DMS153 treated with DMSO at 0.1 percent for 48 hours (cell line): Measurements from ENCODE around the gene RCE1.
A peak's percentile ranks its signal among the peaks of the same experiment; 100 is the strongest.

ENCODE experiments used
- DNase-seq: peaks from one replicate; lab custom pipeline; 2025; ENCODE audit not compliant: unreplicated experiment; lab: John Stamatoyannopoulos, UW

The RCE1 gene

DNA sequence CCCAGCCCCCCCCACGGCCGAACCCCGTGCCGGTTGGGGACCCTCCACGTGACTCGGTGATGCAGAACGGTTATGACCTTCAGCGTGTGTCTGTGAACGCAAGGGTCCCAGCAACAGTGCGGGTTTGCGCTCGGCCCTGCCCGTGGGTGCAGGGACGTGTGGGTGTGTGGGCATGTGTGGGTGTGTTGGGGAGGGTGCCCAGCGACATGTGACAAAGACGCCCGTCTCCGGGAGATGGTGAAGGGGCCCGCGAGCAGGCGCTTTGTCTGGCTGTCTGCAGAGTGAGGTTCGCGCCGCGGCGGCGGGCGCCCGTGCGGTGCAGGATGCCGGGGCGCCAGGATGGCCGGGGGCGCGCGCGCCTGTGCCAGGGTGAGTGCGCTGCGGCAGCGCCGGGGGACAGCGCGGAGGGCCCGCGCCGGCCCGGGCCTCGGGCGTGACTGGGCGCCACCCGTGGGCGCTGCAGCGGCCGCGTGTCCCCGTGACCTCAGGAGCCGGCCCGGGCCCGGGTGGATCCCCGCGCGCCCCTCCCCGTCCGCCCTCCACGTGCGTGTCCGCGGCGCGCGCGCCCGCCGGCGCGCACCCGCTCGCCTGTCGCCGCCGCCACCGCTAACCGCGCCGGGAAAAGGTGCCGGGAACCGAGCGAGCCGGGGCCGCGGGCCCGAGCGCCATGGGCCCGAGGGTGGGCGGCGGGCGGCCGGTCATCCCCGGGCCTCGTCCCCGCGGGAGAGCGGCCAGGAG lies 13.4 kb downstream of the RCE1 start, which contains the start of gene LRFN4:
Gene LRFN4 (plus strand): TSS at position 569 of the 738 bp plus-strand sequence. CDS start 681 bp downstream, outside the sequence.
- DNase-seq = no peak

DNA sequence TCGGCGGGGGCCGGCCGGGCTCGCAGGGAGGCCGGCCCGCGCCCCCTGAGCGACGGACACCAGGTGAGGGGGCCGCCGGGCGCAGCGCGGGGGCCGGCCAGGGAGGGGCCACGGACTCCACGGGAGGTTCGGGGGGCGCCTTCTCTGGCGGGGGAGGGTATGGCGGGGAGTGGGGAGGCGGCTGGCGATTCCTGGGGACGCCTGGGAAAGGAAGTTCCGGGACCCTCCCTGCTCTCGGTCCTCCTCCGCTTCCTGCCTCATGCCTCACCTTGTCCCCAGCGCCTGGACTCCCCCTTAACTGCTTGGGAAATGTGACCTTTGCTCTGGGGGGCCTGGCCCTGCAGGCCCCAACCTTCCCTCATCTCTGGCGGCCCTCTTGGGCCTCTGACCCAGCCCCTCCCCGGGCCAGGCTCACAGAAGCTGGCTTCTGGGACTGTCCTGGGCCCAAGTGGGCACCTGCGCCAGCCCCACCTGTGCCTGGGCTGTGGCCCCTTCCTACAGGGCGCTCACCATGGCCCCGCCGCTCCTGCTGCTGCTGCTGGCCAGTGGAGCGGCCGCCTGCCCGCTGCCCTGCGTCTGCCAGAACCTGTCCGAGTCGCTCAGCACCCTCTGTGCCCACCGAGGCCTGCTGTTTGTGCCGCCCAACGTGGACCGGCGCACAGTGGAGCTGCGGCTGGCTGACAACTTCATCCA lies 14.1 kb downstream of the RCE1 start:
- DNase-seq = no peak

DNA sequence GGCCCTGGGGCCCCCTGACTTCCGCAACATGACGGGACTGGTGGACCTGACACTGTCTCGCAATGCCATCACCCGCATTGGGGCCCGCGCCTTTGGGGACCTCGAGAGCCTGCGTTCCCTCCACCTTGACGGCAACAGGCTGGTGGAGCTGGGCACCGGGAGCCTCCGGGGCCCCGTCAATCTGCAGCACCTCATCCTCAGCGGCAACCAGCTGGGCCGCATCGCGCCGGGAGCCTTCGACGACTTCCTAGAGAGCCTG lies 14.6 kb downstream of the RCE1 start:
- DNase-seq = no peak

DNA sequence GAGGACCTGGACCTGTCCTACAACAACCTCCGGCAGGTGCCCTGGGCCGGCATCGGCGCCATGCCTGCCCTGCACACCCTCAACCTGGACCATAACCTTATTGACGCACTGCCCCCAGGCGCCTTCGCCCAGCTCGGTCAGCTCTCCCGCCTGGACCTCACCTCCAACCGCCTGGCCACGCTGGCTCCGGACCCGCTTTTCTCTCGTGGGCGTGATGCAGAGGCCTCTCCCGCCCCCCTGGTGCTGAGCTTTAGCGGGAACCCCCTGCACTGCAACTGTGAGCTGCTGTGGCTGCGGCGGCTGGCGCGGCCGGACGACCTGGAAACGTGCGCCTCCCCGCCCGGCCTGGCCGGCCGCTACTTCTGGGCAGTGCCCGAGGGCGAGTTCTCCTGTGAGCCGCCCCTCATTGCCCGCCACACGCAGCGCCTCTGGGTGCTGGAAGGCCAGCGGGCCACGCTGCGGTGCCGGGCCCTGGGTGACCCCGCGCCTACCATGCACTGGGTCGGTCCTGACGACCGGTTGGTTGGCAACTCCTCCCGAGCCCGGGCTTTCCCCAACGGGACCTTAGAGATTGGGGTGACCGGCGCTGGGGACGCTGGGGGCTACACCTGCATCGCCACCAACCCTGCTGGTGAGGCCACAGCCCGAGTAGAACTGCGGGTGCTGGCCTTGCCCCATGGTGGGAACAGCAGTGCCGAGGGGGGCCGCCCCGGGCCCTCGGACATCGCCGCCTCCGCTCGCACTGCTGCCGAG lies 15.1 kb downstream of the RCE1 start:
- DNase-seq = no peak

DNA sequence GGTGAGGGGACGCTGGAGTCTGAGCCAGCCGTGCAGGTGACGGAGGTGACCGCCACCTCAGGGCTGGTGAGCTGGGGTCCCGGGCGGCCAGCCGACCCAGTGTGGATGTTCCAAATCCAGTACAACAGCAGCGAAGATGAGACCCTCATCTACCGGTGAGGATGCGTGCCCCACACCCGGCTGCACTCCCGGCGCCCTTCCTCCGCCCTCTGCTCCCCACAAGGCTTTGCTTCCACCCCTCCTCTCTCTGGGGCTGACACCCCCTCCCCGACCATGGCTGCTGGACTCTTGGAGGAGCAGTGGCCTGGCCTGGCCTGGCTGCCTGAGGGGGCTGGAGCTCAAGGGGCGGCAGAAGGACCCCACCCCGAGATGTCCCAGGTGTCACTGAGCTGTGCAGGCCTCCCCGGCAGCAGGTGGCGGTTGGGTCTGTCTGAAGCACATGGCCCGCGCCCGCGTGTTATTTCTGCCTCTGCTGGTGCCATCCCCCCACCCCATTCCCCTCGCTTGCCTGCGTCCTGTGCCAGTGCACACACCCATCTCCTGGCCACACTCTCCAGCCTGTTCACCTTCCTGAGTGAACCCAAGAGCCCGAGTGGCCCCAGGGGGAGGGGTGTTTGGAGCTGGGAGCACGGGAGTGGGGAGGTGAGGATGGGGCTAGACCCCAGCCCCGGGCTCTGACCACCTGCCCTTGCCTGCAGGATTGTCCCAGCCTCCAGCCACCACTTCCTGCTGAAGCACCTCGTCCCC lies 15.9 kb downstream of the RCE1 start:
- DNase-seq = no peak

DNA sequence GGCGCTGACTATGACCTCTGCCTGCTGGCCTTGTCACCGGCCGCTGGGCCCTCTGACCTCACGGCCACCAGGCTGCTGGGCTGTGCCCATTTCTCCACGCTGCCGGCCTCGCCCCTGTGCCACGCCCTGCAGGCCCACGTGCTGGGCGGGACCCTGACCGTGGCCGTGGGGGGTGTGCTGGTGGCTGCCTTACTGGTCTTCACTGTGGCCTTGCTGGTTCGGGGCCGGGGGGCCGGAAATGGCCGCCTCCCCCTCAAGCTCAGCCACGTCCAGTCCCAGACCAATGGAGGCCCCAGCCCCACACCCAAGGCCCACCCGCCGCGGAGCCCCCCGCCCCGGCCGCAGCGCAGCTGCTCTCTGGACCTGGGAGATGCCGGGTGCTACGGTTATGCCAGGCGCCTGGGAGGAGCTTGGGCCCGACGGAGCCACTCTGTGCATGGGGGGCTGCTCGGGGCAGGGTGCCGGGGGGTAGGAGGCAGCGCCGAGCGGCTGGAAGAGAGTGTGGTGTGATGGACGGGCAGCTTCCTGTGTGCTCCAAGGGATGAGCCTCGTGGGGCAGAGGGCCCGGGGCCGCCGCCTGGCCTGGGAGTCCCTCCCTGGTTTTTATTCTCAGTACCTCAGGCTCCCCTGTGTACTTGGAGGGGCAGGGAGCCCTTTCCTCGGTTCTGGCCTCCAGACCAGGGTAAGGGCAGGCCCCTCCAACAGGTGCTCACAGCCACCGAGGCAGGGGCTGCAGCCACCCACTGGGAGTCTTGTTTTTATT lies 16.6 kb downstream of the RCE1 start:
- DNase-seq = no peak

DNA sequence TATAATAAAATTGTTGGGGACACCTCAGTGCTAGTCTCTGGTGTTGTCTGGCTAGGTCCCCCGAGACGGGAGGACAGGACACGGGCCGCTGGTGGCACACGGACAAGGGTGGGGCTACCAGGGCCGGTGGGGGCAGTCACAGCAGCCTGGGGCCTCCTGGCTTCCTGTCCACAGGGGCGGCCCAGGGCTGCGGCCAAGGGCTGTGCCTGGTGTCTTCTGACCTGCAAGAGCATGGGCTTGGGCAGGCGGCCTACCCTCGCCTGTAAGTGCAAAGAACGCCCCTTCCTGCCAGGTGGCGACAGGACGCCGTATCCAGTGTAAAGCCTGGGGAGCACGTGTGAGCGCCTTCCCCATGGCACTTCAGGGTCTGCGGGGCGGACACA lies 17.2 kb downstream of the RCE1 start:
- DNase-seq = no peak

DNA sequence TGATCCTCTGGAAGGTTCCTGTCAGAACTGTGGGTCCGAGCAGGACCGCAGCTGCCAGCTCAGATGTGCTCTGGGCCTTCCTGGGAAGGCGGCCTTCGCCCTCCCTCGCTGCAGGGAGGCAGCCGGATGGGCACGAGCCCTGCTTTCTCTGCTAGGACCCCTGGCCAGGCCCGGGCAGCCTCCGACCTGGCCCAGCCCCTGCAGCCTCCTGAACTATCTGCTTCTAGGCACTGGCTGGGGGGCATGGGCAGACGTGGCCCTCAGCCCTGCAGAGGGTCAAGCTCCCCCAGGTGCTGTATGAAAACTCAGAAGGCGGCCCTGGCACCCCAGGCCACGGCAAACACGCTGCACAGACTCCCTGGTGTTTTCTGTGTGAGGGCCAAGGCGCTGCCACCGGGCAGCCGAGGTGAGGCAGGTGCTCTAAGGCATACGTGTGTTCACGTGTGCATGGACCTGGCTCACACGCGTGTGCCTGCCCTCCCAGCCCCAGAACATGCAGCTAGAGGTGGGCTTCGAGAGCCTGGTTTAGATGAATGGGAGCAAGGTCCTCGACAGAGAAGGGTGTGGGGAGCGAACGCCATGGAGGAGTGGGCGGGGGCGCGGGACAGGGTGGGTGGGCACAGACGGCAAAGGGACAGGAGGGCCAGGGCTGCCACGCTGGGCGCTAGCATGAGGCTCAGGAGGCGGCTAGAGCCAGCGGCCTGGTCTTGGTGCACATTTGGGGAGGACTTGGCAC lies 18.0 kb downstream of the RCE1 start:
- DNase-seq = no peak

DNA sequence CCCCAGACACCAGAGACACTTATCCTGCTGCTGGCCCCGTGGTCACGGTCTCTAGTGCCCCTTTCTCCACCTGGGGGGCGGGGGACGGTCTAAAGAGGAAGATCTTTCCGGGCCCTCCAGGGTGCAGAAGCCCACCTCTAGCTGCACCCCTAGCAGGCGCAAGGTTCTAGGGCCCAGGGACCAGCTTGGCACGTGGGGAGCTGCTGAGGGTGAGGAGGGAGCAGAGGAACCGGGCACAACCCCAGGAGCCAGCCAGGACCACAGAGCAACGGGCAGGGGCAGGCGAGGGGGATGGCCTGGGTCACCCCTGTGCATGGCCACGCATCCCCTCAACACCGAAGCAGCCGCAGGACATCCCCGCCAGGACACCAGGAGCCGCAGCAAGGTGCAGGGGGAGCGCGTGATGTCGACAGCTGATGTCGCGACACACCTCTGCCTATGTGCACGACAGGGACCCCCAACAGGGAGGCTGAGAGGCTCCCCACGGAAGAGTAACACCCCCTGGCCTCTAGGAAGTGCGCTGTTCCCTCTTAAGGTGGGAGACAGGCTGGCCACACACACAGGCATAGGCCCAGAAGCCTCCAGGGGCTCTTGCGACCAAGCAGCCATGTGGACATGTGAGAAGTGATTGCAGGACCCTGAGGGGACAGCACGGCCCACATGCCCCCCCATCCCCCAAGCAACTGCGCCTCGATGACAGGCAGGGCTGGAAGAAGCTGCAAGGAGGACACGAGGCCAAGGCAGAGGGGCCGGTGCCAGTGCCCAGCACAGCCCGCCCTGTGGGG lies 18.7 kb downstream of the RCE1 start:
- DNase-seq = no peak

DNA sequence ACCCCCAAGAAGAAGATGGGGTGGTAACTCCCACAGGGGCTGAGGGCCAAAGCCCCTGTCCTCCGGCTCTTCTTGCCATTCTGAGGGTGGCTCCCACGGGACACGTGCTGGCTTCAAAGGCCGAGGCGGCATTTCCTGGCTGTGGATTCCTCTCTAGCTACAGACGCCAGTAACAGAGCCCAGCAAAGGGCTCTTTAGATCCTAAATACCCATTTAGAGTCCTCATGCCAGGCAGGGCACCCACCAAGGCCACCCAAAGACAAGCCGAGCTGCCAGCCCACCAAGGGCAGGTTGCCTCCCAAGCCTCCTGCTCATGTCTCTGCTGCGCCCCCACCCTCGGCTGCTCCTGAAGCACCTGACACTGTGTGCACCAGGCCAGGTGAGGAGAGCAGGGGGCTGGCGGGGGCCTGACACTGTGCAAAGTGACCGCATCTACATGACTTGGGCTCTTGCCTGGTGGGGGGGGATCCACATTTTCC lies 19.4 kb downstream of the RCE1 start:
- DNase-seq = no peak

DNA sequence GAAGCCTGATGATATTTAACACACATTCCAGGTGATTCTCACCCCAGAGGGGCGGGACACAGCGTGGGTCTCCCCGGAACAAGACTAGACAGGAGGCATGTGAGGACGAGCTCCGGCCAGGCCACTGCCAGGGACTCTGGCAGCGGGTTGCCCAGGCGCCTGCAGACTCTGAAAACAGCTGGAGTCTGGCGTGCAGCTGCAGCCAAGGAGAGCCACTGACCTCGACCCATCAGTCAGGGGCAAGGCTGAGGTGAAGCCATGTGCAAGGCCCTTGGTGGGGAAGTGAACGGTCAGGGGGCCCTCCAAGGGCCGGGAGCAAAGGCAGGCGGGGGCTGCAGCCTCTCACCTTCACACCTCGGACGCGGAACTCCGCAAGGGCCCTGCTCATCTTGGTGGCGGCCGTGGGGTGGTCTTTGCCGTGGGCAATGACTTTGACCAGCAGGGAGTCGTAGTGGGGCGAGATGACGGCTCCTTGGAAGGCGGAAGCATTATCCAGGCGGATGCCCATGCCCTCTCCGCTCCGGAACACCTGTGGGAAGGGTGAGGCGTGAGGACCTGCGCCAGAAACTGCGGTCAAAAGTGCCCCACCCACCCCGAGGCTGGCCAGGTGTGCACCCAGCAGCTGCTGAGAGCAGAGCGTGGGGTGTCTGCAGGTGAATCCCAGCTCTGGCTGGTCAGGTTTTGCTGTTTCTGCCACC lies 20.3 kb downstream of the RCE1 start:
- DNase-seq = no peak

DNA sequence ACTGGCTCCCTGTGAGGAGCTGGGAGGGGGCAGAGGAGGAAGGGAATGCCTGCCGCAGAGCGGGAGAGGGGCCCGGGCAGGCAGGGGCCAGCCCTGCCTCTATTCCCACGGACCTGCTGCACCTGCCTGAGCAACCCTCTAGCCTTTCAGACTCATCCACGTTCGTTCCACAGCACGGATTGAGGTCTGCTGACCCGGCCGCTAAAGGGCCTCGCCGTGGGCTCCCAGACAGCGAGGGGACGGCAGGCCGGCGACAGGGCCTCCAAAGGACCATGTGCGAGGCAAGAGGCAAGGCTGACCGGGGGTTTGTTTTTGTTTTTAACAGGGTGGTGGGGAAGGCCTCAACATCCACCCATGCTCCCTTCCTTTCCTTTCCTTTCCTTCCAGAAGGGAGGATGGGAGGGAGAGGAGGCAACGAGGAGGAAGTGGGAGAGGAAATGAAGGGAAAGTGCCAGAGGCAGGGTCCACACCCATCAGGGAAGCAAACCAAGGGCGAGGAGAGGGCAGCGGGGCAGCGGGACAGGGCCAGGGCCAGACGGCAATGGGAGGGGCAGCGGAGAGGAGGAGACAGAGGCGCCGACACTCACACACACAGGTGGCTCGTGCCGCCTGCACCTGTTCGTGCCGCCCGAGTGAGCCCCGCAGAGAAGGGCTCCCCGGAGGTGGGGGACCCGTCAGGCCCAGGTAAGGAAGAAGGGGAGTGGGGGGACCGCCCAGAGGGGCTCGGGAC lies 21.1 kb downstream of the RCE1 start:
- DNase-seq = peak; percentile 8

DNA sequence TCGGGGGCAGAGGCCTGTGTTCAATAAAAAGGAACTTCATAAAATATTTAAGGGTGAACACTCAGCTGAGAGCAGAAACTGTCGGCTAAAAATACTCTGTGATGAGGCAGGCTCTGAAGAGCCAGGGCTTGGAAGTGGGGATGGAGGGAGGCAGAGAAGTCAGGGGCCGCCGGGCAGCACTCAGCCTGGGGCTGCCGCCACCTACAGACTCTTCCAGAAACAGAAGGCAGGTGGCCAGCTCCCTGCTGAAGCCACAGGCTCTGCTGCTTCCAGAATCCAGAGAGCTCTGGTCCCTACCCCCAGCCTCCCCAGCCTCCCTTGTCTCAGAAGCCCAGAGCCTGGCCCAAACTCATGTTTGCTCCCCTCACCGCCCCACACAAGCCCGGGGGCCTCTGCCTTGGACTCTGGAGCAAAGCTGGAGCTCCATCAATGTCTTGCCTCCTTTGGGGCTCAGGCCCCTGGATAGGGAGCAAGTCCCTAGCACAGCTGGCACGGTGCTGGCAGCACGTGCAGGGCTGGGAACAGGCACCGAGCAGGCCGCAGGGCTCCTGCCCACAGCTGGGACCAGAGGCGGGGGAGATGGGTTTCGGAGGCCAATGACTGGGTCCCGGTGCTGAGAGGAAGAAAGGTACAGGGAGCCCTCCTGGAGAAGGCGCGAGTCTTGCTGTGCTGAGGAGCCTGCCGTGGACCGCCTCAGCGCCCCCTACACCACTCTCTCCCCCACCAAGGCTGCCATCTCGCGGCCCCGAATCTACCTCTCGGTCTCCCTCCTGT lies 21.9 kb downstream of the RCE1 start:
- DNase-seq = no peak

DNA sequence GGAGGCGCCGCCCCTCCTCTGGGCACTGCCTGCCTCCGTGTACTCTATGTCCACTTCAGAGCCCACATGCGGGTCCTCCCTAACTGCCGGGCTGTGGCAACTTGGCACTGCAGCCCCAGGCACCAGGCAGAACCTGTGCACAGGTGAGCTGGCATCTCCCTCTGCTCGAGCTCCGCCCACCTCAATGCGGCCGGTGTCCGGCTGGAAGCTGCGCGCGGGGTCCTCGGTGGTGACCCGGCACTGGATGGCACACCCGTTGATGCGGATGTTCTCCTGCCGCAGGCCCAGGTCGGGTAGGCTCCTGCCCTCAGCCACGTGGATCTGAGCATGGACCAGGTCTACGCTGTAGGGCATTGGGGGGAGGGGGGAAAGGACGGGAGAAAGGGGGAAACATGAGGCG lies 22.8 kb downstream of the RCE1 start:
- no peak for DNase-seq

DNA sequence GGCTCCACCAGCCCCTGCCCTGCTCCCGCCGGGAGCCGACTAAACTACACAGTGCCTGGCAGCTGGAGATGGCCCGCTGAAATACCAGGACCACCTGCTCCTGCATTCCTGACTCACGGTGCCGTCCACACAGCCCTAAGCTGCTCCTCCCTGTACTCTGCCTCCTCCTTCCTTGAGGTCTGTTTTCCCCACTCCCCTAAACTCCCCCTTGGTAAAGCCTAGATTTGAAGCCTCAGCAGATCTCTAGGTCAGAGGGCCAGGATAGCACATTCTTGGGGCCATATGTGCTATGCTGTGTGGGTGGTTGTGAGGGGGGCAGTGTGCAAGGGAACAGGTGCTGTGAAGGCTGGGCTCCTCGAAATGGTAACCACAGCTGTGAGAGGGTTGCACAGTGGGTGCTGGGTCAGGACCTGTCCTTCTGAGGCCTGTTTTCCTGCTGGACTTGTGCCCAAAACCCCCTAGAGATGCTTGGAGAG lies 23.3 kb downstream of the RCE1 start:
- no peak for DNase-seq

DNA sequence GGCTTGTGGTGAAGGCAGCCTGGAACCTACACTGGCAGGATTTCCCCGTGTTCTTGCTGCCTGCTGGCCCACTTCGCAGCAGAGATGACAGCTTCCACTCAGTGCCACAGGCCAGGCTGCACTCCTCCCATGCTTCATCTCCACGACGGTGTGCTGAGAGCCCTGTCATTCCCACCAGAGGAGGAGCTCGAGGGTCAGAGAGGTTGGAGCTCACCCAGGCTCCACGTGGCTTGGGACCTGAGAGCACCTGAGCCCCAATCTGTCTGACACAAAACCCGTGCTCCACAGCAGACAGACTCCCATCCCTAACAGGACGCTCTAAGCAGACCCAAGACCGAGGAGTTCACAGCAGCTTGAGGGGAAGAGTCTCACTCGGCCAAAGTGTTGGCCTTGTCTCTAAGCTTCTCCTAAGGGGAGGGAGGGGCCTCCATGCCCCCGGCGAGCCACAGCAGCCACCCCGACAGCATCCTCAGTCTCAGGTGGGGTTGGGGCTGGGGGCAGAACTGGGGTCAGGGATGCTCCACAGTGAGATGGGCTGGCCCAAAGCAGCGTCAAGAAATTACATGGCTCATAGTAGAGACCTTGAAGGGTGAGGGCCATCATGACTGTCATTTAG lies 24.3 kb downstream of the RCE1 start:
- DNase-seq = no peak
